ENCODE data around the gene MED12L.

DNA sequence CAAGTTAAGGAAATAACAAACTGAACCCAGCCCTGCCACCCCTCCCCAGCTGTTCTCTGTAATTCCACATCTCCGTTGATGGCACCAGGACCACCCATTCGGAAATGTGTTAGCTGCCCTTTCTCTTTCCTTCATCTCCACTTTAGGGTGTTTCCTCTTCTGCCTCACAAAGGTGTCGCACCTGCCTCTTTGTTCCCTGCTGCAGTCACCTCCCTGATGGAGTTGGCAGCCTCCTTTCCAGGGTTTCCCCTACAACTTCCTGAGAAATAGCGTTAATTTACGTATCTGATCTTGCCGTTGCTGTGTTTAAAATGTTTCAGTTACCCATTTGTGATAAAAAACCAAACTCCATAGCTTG, 60.2 kb downstream of the MED12L start:
- TF ChIP-seq POLR2A (IDR thresholded peaks at IDR 0.05) (no peak), POLR2AphosphoS5 (IDR thresholded peaks at IDR 0.05) (no peak)

Data from upper lobe of left lung (tissue), 4 donors.